HCT116 (cell line): ENCODE measurements around the gene ZNF783. TPM values are rescaled to one million over a fixed set of nuclear protein-coding genes. Genes with fewer than 3 reads are reported as not detected.

Experiments used
- ATAC-seq: fragments of 200-7000 bp; cut with Tn5 transposase; 2 replicates; pipeline ENCODE4 v1.9.1; 2020; ENCODE audit warnings: mild to moderate bottlenecking, moderate library complexity
- BruUV-seq: library from RNA; stranded (reverse); fragments of 400-500 nt; replicated peaks from 2 replicates; lab custom pipeline; 2021; lab: Mats Ljungman, UMichigan
- CTCF ChIA-PET: fragments of 300-600 bp; sonication (Branson Sonifier 250); formaldehyde crosslinking; loops from one replicate; lab custom pipeline; 2021; ENCODE audit warnings: antibody characterized with exemption; lab: Charles Lee
- POLR2A ChIA-PET: fragments of 300-600, 350-600 bp; sonication (Branson Sonifier 250); formaldehyde crosslinking; loops from one replicate; lab custom pipeline; 2021; ENCODE audit warnings: antibody characterized with exemption; lab: Charles Lee
- RAD21 ChIA-PET, 2 experiments: fragments of 300-600 bp; sonication (Branson Sonifier 250); formaldehyde crosslinking; loops; one replicate each; lab custom pipeline; 2023; ENCODE audit warnings: low total read pairs in 2 of 2; ENCODE audit not compliant: uncharacterized antibody in 2 of 2, unreplicated experiment in 2 of 2, low non-redundant PET in 1 of 2; lab: Charles Lee
- DNase-seq: peaks from one replicate; pipeline ENCODE4 v3.0.0-alpha.2; 2010; ENCODE audit warnings: low read depth, low spot score
- H2AFZ ChIP-seq: fragments of 200-600 bp; shearing (Covaris generic), sonication (generic); 2 replicates; pipeline ENCODE4 v1.6.1; 2017; ENCODE audit warnings: low read depth, mixed run types, mixed read lengths, antibody characterized with exemption, low read length; ENCODE audit not compliant: poor library complexity, severe bottlenecking
- H3K27ac ChIP-seq: 2 replicates; pipeline ENCODE4 v1.5.1; 2012; ENCODE audit warnings: low read depth, low read length
- H3K27me3 ChIP-seq: fragments of 200-600 bp; sonication (generic); 2 replicates; pipeline ENCODE4 v1.6.1; 2016; ENCODE audit warnings: mixed run types, low read length, mixed read lengths; ENCODE audit not compliant: insufficient read depth
- H3K36me3 ChIP-seq, 2 experiments: fragments of 200-500 bp in 1 of 2; fragments of 200-600 bp in 1 of 2; sonication (Bioruptor generic) in 1 of 2; sonication (generic) in 1 of 2; 2 replicates each; pipeline versions ENCODE4 v1.5.1 to v1.6.1; 2014 to 2016; ENCODE audit warnings: low read length in 2 of 2, inconsistent platforms in 1 of 2, mixed read lengths in 1 of 2, mixed run types in 1 of 2; ENCODE audit not compliant: insufficient read depth in 2 of 2, control insufficient read depth in 1 of 2
- H3K4me1 ChIP-seq, 2 experiments: fragments of 200-600 bp in 1 of 2; sonication (generic) in 1 of 2; 2 replicates each; pipeline versions ENCODE4 v1.5.1 to v1.6.1; 2012 to 2017; ENCODE audit warnings: low read length in 2 of 2, inconsistent platforms in 1 of 2, mild to moderate bottlenecking in 1 of 2, mixed read lengths in 1 of 2, mixed run types in 1 of 2, moderate library complexity in 1 of 2; ENCODE audit not compliant: insufficient read depth in 2 of 2, control insufficient read depth in 1 of 2
- H3K4me2 ChIP-seq: fragments of 200-600 bp; sonication (generic); 2 replicates; pipeline ENCODE4 v1.6.1; 2017; ENCODE audit warnings: mixed run types, low read length, mixed read lengths
- H3K4me3 ChIP-seq, 2 experiments: fragments of 200-600 bp in 1 of 2; sonication (generic) in 1 of 2; replicated peaks in 1 of 2; 2 replicates each; pipeline ENCODE4 v1.5.1; 2011 to 2016; ENCODE audit warnings: low read length in 2 of 2, control low read depth in 1 of 2, low read depth in 1 of 2, mild to moderate bottlenecking in 1 of 2, mixed read lengths in 1 of 2, mixed run types in 1 of 2
- H3K79me2 ChIP-seq: fragments of 200-600 bp; sonication (generic); 2 replicates; pipeline ENCODE4 v1.6.1; 2017; ENCODE audit warnings: mild to moderate bottlenecking, mixed run types, low read length, moderate library complexity, mixed read lengths; ENCODE audit not compliant: insufficient read depth
- H3K9ac ChIP-seq: fragments of 200-600 bp; sonication (generic); 2 replicates; pipeline ENCODE4 v1.6.1; 2016; ENCODE audit warnings: low read length, mixed read lengths
- H3K9me2 ChIP-seq: fragments of 200-600 bp; sonication (generic), shearing (Covaris generic); 2 replicates; pipeline ENCODE4 v1.6.1; 2017; ENCODE audit warnings: mixed run types, mild to moderate bottlenecking, moderate library complexity; ENCODE audit not compliant: insufficient read depth
- H3K9me3 ChIP-seq, 2 experiments: fragments of 200-500 bp in 1 of 2; fragments of 200-600 bp in 1 of 2; sonication (Bioruptor generic) in 1 of 2; sonication (generic) in 1 of 2; 2 replicates each; pipeline ENCODE4 v1.6.1; 2014 to 2017; ENCODE audit warnings: low read length in 2 of 2, mixed read lengths in 2 of 2, inconsistent platforms in 1 of 2, low read depth in 1 of 2, mild to moderate bottlenecking in 1 of 2, mixed run types in 1 of 2, moderate library complexity in 1 of 2; ENCODE audit not compliant: control insufficient read depth in 1 of 2, insufficient read depth in 1 of 2
- H4K20me1 ChIP-seq: fragments of 200-600 bp; sonication (generic), shearing (Covaris generic); 2 replicates; pipeline ENCODE4 v1.6.1; 2017; ENCODE audit warnings: mixed run types, mild to moderate bottlenecking, moderate library complexity; ENCODE audit not compliant: insufficient read depth
- CEBPB ChIP-seq: IDR thresholded peaks from 2 replicates; pipeline ENCODE4 v1.6.1; 2012; ENCODE audit warnings: low read depth
- EGR1 ChIP-seq: IDR thresholded peaks from 2 replicates; pipeline ENCODE4 v1.6.1; 2012; ENCODE audit warnings: low read depth
- ELF1 ChIP-seq: IDR thresholded peaks from 2 replicates; pipeline ENCODE4 v1.6.1; 2012; ENCODE audit warnings: low read depth, borderline replicate concordance
- EZH2 ChIP-seq: fragments of 200-600 bp; sonication (generic); IDR thresholded peaks from 2 replicates; pipeline ENCODE4 v1.6.1; 2017; ENCODE audit warnings: antibody characterized with exemption, mixed run types
- FOSL1 ChIP-seq: IDR thresholded peaks from 2 replicates; pipeline ENCODE4 v1.6.1; 2012; ENCODE audit warnings: low read depth
- JUND ChIP-seq: IDR thresholded peaks from 2 replicates; pipeline ENCODE4 v1.6.1; 2012
- POLR2A ChIP-seq: IDR thresholded peaks from 2 replicates; pipeline ENCODE4 v1.7.0; 2011; ENCODE audit warnings: borderline replicate concordance; ENCODE audit not compliant: insufficient read depth, insufficient read length; ENCODE audit errors: extremely low read depth
- POLR2AphosphoS5 ChIP-seq: IDR thresholded peaks from 2 replicates; pipeline ENCODE4 v1.6.1; 2011; ENCODE audit warnings: mild to moderate bottlenecking, low read depth, low read length, moderate library complexity
- RAD21 ChIP-seq: IDR thresholded peaks from 2 replicates; pipeline ENCODE4 v1.6.1; 2012; ENCODE audit warnings: low read depth, mild to moderate bottlenecking
- SP1 ChIP-seq: IDR thresholded peaks from 2 replicates; pipeline ENCODE4 v1.6.1; 2012; ENCODE audit warnings: low read depth
- SRF ChIP-seq: IDR thresholded peaks from 2 replicates; pipeline ENCODE4 v1.6.1; 2012; ENCODE audit warnings: low read depth
- ZFX ChIP-seq: fragments of 450-650 bp; IDR thresholded peaks from 2 replicates; pipeline ENCODE4 v1.6.1; 2017
- ZNF274 ChIP-seq: fragments of 200-500 bp; sonication (Bioruptor generic); IDR thresholded peaks from 2 replicates; pipeline ENCODE4 v1.6.1; 2014; ENCODE audit warnings: mild to moderate bottlenecking, low read depth, low read length, inconsistent platforms
- intact Hi-C: fragments of 100-400 bp; cut with micrococcal nuclease; formaldehyde crosslinking; loops from 2 replicates; pipeline ENCODE4 v1.10.0; 2022
- total RNA-seq: library from RNA; stranded (reverse); gene quantifications from one replicate; pipeline ENCODE4 v1.2.1, GENCODE V29; 2021; ENCODE audit not compliant: unreplicated experiment
- TF ChIP-seq, protein P1 (sequence below): IDR thresholded peaks from 2 replicates; pipeline ENCODE4 v1.6.1; 2011; ENCODE audit warnings: mild to moderate bottlenecking, low read length, moderate library complexity; ENCODE audit not compliant: insufficient replicate concordance; ENCODE audit errors: extremely low read depth
- TF ChIP-seq, protein P2 (sequence below), 3 experiments: fragments of 200-600 bp in 1 of 3; sonication (generic) in 1 of 3; IDR thresholded peaks in 2 of 3; conservative IDR thresholded peaks in 1 of 3; 2 replicates each; pipeline ENCODE4 v1.5.1; 2012 to 2017; ENCODE audit warnings: low read depth in 2 of 3, low read length in 2 of 3, antibody characterized with exemption in 1 of 3, borderline replicate concordance in 1 of 3, control low read depth in 1 of 3, mild to moderate bottlenecking in 1 of 3, mixed read lengths in 1 of 3, mixed run types in 1 of 3, moderate library complexity in 1 of 3; ENCODE audit not compliant: insufficient read depth in 1 of 3

ZNF783 gene
- total RNA-seq, 1 experiment from 2014 or later: 12.5 TPM

DNA sequence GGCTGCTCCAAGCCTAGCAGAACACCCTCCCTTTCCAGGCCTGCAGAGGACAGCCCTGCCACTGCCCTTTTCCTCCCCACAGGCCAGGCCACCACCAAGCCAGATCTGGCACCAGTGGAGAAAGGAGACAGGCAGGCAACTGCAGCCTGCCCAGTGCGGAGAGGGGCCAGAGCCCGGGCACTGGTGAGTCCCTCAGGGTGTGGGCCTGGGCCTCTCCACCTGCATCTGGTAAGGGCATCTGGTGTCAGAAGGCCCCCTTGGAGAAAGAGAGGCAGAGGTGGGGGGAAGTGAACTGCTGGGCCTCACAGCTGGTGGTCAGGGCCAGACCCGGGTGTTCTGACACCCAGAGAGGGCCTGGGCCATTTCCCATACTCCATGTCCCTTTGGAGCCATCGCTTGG lies 27.9 kb downstream of the ZNF783 start:
- Histone ChIP-seq H2AFZ (no peak overlapping the region), H3K4me2 (no peak overlapping the region), H3K9me2 (no peaks in the 10 kb centered on the region), H3K27me3 (no peaks in the 10 kb centered on the region), H4K20me1 (no peaks in the 10 kb centered on the region), H3K27ac (no peak overlapping the region), H3K9ac (no peak overlapping the region), H3K9me3 (no peaks in the 10 kb centered on the region), H3K36me3 (no peaks in the 10 kb centered on the region; a peak in 1 of 4 replicates), H3K4me1 (peaks cover 2 to 9% of the 10 kb centered on the region in 2 experiments; a peak in 3 of 4 replicates), H3K4me3 (no peak overlapping the region), H3K79me2 (no peaks in the 10 kb centered on the region)
- DNase-seq (no peak), ATAC-seq (no peak)
- POLR2A ChIA-PET: no interaction called here
- no TSS peak for BruUV-seq
- RAD21 ChIA-PET: no interaction called here
- no peak for TF ChIP-seq SRF
- no peak for TF ChIP-seq FOSL1
- TF ChIP-seq CEBPB: no peak
- TF ChIP-seq EZH2: no peak
- no peak for TF ChIP-seq RAD21
- TF ChIP-seq SP1: no peak
- no peak for TF ChIP-seq ELF1
- CTCF ChIA-PET: no interaction called here
- intact Hi-C loops: no loop called here

- POLR2A ChIA-PET: no interaction called here
- Histone ChIP-seq H3K9me2 (no peaks in the 10 kb centered on the region), H4K20me1 (no peaks in the 10 kb centered on the region), H3K4me3 (no peak overlapping the region), H3K36me3 (no peaks in the 10 kb centered on the region; a peak in 1 of 4 replicates), H3K9ac (no peak overlapping the region), H3K9me3 (no peaks in the 10 kb centered on the region)
- TF ChIP-seq EGR1 (no peak), JUND (no peak), CEBPB (no peak), POLR2A (no peak), ZNF274 (no peak), POLR2AphosphoS5 (no peak), ZFX (no peak)
- TF ChIP-seq, protein P1, sequence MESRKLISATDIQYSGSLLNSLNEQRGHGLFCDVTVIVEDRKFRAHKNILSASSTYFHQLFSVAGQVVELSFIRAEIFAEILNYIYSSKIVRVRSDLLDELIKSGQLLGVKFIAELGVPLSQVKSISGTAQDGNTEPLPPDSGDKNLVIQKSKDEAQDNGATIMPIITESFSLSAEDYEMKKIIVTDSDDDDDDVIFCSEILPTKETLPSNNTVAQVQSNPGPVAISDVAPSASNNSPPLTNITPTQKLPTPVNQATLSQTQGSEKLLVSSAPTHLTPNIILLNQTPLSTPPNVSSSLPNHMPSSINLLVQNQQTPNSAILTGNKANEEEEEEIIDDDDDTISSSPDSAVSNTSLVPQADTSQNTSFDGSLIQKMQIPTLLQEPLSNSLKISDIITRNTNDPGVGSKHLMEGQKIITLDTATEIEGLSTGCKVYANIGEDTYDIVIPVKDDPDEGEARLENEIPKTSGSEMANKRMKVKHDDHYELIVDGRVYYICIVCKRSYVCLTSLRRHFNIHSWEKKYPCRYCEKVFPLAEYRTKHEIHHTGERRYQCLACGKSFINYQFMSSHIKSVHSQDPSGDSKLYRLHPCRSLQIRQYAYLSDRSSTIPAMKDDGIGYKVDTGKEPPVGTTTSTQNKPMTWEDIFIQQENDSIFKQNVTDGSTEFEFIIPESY: no peak
- TF ChIP-seq, protein P2, sequence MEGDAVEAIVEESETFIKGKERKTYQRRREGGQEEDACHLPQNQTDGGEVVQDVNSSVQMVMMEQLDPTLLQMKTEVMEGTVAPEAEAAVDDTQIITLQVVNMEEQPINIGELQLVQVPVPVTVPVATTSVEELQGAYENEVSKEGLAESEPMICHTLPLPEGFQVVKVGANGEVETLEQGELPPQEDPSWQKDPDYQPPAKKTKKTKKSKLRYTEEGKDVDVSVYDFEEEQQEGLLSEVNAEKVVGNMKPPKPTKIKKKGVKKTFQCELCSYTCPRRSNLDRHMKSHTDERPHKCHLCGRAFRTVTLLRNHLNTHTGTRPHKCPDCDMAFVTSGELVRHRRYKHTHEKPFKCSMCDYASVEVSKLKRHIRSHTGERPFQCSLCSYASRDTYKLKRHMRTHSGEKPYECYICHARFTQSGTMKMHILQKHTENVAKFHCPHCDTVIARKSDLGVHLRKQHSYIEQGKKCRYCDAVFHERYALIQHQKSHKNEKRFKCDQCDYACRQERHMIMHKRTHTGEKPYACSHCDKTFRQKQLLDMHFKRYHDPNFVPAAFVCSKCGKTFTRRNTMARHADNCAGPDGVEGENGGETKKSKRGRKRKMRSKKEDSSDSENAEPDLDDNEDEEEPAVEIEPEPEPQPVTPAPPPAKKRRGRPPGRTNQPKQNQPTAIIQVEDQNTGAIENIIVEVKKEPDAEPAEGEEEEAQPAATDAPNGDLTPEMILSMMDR (IDR thresholded peaks at IDR 0.05 in 2 of 3, conservative IDR thresholded peaks at IDR 0.05 in 1 of 3; ENCODE audit: borderline replicate concordance in 1 of 3, insufficient read depth in 1 of 3, low read depth in 2 of 3, low read length in 2 of 3): no peak
- TF ChIP-seq, all 23 proteins: peak for 0
- ChIA-PET CTCF (interaction anchor here (2.3 kb wide), 1 partner anchor 19 kb away, joined by 6 read pairs; no protein-coding TSS in a partner anchor), RAD21 (no interaction called here)
- no peak overlapping the region for H3K27ac ChIP-seq
- H2AFZ ChIP-seq: no peak overlapping the region
- no peaks in the 10 kb centered on the region for H3K27me3 ChIP-seq
- intact Hi-C loops: no loop called here
- DNase-seq (no peak), ATAC-seq (no peak)
- no peak overlapping the region for H3K4me2 ChIP-seq
- no peaks in the 10 kb centered on the region for H3K79me2 ChIP-seq
- no TSS peak for BruUV-seq
- H3K4me1 ChIP-seq: no peaks in the 10 kb centered on the region
Observed at GRCh38 chr7:149291036-149291780, 29.2 kb downstream of the ZNF783 start.
